ENCODE results near the gene IRAK3.

DNA sequence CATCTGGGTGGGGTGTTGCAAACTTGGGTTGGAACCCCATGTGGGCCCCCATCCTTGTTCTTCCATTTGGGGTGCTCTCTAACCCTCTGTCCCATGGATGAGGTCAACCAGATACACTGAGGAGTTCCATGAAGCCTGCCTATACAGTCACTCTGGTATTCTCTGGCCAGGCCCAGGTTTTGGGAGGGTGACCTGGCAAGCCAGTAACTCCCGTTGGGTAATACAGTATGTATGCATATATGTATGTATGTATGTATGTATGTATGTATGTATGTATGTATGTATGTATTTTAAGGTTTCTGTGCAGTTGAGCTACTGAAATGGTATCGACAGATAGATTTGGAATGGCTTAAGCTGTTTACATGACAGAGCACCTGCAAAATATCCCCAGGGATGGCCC is 100.5 kb downstream of the IRAK3 start:
- TF ChIP-seq CTCF (IDR thresholded peaks at IDR 0.05; ENCODE audit: insufficient read depth, low read length, poor library complexity, severe bottlenecking) (no peak), EZH2phosphoT487 (conservative IDR thresholded peaks at IDR 0.05; ENCODE audit: low read length) (no peak)

All from SU-DHL-6 (cell line).